Esophagus muscularis mucosa (tissue), 4 donors: ENCODE measurements around the gene MTUS2. TPM values are rescaled to one million over a fixed set of nuclear protein-coding genes. Genes with fewer than 3 reads are reported as not detected.

Source experiments
- DNase-seq: peaks from one replicate; pipeline ENCODE4 v3.0.0-alpha.2; 2017; ENCODE audit errors: extremely low spot score
- H3K27ac ChIP-seq, 4 donors: fragments of 200-600 bp; sonication (generic); replicated peaks in 1 of 4; 1 replicate in 3 of 4; 2 replicates in 1 of 4; pipeline ENCODE4 v1.5.1; 2016 to 2019; ENCODE audit warnings: mild to moderate bottlenecking in 1 of 4
- H3K27me3 ChIP-seq, 4 donors: fragments of 200-600 bp; sonication (generic); one replicate each; pipeline versions ENCODE4 v1.5.1 to v1.6.0; 2016 to 2019
- H3K36me3 ChIP-seq, 4 donors: fragments of 200-600 bp; sonication (generic); one replicate each; pipeline ENCODE4 v1.5.1; 2016 to 2019
- H3K4me1 ChIP-seq, 4 donors: fragments of 200-600 bp; sonication (generic); one replicate each; pipeline ENCODE4 v1.5.1; 2016 to 2019
- H3K4me3 ChIP-seq, 4 donors: fragments of 200-600 bp; sonication (generic); 1 replicate in 2 of 4; 2 replicates in 2 of 4; pipeline ENCODE4 v1.5.1; 2016 to 2019; ENCODE audit warnings: mild to moderate bottlenecking in 4 of 4, moderate library complexity in 1 of 4
- H3K9me3 ChIP-seq, 4 donors: fragments of 200-600 bp; sonication (generic); 1 replicate in 3 of 4; 2 replicates in 1 of 4; pipeline ENCODE4 v1.5.1; 2016 to 2019
- CTCF ChIP-seq, 3 experiments: fragments of 200-600 bp in 2 of 3; fragments of 450-650 bp in 1 of 3; sonication (generic) in 2 of 3; IDR thresholded peaks; one replicate each; pipeline ENCODE4 v1.5.1; 2017 to 2019; ENCODE audit warnings: antibody characterized with exemption in 3 of 3, mild to moderate bottlenecking in 2 of 3, moderate library complexity in 1 of 3
- EP300 ChIP-seq: sonication (generic); formaldehyde crosslinking; IDR thresholded peaks from one replicate; pipeline ENCODE4 v1.6.1; 2017; ENCODE audit warnings: antibody characterized with exemption
- POLR2A ChIP-seq: fragments of 450-650 bp; IDR thresholded peaks from one replicate; pipeline ENCODE4 v1.6.1; 2017; ENCODE audit warnings: antibody characterized with exemption, moderate library complexity, mild to moderate bottlenecking, low read depth
- POLR2AphosphoS5 ChIP-seq, 2 donors: sonication (generic); formaldehyde crosslinking; IDR thresholded peaks; one replicate each; pipeline ENCODE4 v1.6.1; 2017; ENCODE audit warnings: antibody characterized with exemption in 2 of 2
- WGBS: methylation state at CpG from one replicate; pipeline ENCODE4 v1.1.5; 2018; 5-methylcytosine and 5-hydroxymethylcytosine counted together
- intact Hi-C: fragments of 100-400 bp; cut with DNase I; formaldehyde crosslinking; loops from one replicate; pipeline ENCODE4 v1.15.1; 2023
- total RNA-seq, 4 donors: library from RNA; depleted of rRNA; stranded (reverse); fragments of >200 nt; gene quantifications; one replicate each; pipeline versions ENCODE4 v1.1.0 to v1.2.1, GENCODE V29; 2016

Gene MTUS2
- total RNA-seq, 4 donors from 2014 or later = 7.1 to 46.2 (median 12.8) TPM

- Histone ChIP-seq H3K27ac (no peak overlapping the region), H3K36me3 (no peaks in the 10 kb centered on the region), H3K27me3 (no peaks in the 10 kb centered on the region), H3K9me3 (no peaks in the 10 kb centered on the region), H3K4me1 (peaks cover 8 to 13% (median 11%) of the 10 kb centered on the region in 4 donors), H3K4me3 (no peak overlapping the region)
- TF ChIP-seq POLR2A (no peak), CTCF (IDR thresholded peaks at IDR 0.05) (no peak), EP300 (no peak), POLR2AphosphoS5 (IDR thresholded peaks at IDR 0.05) (no peak)
- DNase-seq = no peak
- intact Hi-C loops = no loop called here
Observed at GRCh38 chr13:29457299-29457698, 637.2 kb downstream of the MTUS2 start.

GRCh38 chr13:29458419-29458818 is 638.3 kb downstream of the MTUS2 start:
- 95% methylated on average over 1 of the region's 1 CpG for WGBS
- TF ChIP-seq CTCF (IDR thresholded peaks at IDR 0.05) (no peak), EP300 (no peak), POLR2A (no peak), POLR2AphosphoS5 (IDR thresholded peaks at IDR 0.05) (no peak)
- no peak overlapping the region for H3K4me3 ChIP-seq
- intact Hi-C loops = no loop called here
- DNase-seq = no peak
- H3K4me1 ChIP-seq = peaks cover 1 to 6% (median 4%) of the 10 kb centered on the region in 4 donors
- H3K27me3 ChIP-seq = no peaks in the 10 kb centered on the region
- no peak overlapping the region for H3K27ac ChIP-seq
- H3K9me3 ChIP-seq = no peaks in the 10 kb centered on the region
- no peaks in the 10 kb centered on the region for H3K36me3 ChIP-seq

GRCh38 chr13:29459813-29460355 is 639.7 kb downstream of the MTUS2 start:
- Histone ChIP-seq H3K36me3 (no peaks in the 10 kb centered on the region), H3K9me3 (no peaks in the 10 kb centered on the region), H3K27me3 (no peaks in the 10 kb centered on the region), H3K27ac (no peak overlapping the region), H3K4me1 (peaks cover 0 to 8% (median 0%) of the 10 kb centered on the region in 4 donors), H3K4me3 (no peak overlapping the region)
- TF ChIP-seq CTCF (IDR thresholded peaks at IDR 0.05) = no peak
- no peak for TF ChIP-seq EP300
- no peak for TF ChIP-seq POLR2AphosphoS5 (IDR thresholded peaks at IDR 0.05)
- TF ChIP-seq POLR2A = no peak
- 94% methylated on average over 2 of the region's 2 CpGs for WGBS
- intact Hi-C loops = no loop called here
- DNase-seq = no peak

GRCh38 chr13:29464105-29464679 is 644.1 kb downstream of the MTUS2 start:
- intact Hi-C loops = no loop called here
- peaks cover 11 to 17% (median 12%) of the 10 kb centered on the region in 4 donors for H3K4me1 ChIP-seq
- no peaks in the 10 kb centered on the region for H3K36me3 ChIP-seq
- WGBS = 84% methylated on average over 3 of the region's 4 CpGs
- no peaks in the 10 kb centered on the region for H3K27me3 ChIP-seq
- no peak for DNase-seq
- no peak overlapping the region for H3K27ac ChIP-seq
- H3K9me3 ChIP-seq = no peaks in the 10 kb centered on the region
- no peak overlapping the region for H3K4me3 ChIP-seq
- TF ChIP-seq CTCF (IDR thresholded peaks at IDR 0.05) (no peak), POLR2AphosphoS5 (IDR thresholded peaks at IDR 0.05) (no peak), POLR2A (no peak), EP300 (no peak)
